NOMO-1 treated with dmso at 0.1 percent for 144 hours (cell line): ENCODE results near the gene ISX.

Source experiments
- DNase-seq: peaks from one replicate; lab custom pipeline; 2025; ENCODE audit not compliant: unreplicated experiment; lab: John Stamatoyannopoulos, UW

The ISX gene

GRCh38 chr22:35109616-35110015 lies 43.7 kb downstream of the ISX start:
- DNase-seq, result no peak

DNA sequence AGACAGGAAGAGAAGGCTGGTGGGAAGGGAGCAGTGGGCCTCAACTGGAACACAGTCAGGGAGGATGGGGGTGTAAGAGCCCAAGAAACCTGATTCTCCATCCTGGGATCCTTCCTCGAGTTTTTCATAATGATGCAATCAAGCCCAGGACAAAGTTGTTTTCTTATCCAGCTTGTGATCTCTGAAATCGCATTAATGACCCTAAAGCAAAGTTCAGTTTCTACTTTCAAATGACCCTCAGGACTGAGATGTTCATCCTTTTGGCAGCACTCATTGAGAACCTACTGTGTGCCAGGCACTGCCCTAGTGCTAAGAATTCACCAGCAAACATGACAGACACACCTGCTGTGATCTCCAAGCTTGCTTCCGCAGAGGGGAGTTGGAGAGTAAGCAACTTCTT lies 45.3 kb downstream of the ISX start:
- DNase-seq, result no peak

GRCh38 chr22:35113341-35113740 lies 47.4 kb downstream of the ISX start:
- no peak for DNase-seq

DNA sequence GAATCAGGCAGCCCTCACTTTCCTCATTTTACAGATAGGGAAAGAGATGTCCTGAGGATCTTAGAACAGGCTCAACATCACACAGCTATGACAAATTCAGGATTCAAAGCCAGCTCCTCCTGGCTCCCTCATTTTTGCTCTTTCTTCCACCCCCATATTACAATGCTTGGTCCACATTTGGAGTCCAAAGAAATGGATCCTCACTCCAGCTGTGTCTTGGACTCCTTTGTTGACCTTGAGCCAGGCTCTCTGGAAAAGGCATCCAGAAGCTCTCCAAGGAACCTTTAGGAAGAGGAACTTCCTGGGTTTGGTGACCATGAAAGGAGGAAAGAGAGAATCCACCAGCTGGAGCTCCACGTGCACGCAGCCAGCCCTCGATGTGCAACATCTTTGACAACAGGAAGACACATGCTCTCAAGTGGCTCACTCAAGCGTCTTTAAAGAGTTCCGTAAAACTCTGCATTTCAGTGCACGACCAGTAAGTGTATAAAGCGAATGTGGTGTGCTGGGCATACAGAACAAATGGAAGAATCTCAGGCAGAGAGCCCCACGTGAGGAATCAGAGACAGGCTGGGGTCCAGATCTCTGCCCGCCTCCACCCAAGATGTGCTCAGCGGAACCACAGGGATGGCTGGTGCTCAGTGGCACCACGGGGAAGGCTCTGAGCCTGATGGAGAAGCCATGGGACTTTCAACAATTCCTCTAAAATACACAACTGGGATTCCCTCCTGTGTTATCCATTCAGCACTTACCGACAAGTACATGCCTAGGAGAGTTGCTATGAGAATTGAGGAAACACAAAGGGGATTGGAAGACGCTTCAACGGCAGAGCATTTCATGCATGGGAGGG lies 48.4 kb downstream of the ISX start:
- no peak for DNase-seq

DNA sequence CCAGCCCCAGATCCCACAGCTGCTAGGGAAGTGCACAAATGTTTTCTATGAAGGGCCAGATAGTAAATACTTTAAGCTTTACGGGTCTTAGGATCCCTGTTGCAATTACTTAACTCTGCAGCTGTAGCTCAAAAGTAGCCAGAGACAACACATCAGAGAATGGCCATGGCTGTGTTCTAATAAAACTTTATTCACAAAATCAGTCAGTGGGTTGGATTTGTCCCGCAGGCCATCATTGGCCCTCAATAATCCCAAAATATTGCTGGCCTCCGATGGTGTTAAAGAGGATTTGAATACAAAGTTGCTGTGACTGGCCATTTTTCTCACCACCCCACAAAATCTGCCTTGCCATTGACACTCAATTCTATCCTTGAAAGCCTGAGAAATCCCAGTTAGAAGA lies 49.6 kb downstream of the ISX start:
- DNase-seq, result no peak

DNA sequence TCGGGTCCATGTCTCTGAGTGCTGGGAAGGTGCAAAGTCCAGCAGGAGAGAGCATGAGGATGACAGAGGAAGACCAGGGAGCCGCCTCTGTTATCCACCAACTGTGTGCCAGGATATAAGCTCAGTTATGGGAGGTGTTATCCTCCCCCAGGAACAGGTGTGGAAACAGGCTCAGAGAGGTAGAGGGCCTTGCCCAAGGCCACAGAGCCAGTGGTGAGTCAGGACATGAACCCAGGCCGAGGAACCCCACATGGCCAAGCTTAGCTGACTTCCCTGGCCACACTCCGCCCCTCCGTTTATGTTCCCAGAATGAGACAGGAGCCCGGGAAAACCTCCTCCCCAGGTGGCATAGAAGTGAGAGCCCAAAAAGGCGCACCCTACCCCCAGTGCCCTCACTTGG lies 50.3 kb downstream of the ISX start:
- no peak for DNase-seq

GRCh38 chr22:35116817-35117216 lies 50.9 kb downstream of the ISX start:
- DNase-seq, result no peak

GRCh38 chr22:35119494-35119893 lies 53.5 kb downstream of the ISX start:
- DNase-seq, result no peak

DNA sequence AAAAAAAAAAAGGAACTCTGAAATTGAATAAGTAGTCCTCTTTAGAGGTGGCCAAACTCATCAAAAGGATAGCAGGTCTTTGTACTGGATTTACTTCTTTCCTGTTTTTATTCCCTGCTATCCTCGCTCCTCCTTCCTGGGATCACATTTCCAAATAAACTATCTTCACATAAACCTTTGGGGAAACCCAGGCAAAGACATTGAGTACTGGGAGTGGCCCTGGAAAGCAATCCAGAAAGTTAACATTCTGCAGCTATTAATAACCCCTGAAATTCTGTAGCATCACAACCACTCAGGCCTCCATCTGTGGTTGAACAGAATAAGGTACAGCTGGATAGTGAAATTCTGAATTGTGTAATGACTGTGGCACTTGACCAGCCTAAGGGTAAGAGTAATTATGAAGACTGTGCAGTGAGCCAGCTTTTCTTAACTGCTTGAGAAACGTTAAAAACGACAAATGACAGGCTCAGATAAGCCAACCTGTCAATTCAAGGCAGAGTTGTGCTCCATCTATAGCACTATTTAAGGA lies 58.8 kb downstream of the ISX start:
- no peak for DNase-seq

DNA sequence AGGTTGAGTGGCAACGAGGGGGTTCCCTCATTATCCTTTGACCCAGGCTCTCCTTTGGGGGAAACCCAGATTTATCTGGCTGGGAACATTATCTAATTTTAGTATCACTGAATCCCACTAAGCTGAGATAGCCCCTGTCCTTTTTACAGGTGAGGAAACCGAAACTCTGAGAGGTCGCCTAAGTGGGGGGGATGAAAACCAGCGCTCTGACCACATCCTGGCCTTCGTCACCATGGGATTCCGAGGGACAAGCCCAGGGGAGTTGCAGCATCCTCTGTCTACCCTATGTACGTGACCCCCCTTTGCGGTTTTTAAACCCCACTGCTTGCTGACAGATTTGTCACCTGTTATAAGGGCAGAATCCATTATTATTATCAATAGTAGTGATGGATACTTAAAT lies 61.0 kb downstream of the ISX start:
- no peak for DNase-seq

- DNase-seq, result no peak
These were observed 62.7 kb downstream of the ISX start for GRCh38 chr22:35128637-35129036.

GRCh38 chr22:35131525-35132000 lies 65.6 kb downstream of the ISX start:
- no peak for DNase-seq

- no peak for DNase-seq
These were observed 66.6 kb downstream of the ISX start for GRCh38 chr22:35132568-35132967.

GRCh38 chr22:35133702-35134380 lies 67.9 kb downstream of the ISX start:
- DNase-seq, result no peak

- DNase-seq, result no peak
These were observed 68.7 kb downstream of the ISX start for GRCh38 chr22:35134637-35135036.

DNA sequence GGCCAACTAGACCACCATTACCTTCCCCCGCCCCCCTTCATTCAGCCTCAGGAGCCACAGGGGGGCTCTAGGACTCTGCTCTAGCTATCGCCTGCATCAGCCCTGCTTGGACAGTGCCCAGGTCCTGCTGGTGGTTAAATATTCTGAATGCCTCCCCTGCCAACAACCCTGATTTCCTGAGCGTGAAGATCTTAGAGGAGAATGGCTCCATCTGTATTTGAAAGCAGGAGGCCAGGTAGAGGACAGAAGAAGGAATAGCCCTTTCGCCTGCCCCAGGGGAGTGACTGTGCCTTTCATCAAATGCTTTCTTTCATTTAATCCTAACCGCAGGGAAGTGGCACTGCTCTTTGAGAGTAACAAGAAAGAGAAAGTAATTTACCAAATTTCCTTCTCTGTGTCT lies 69.2 kb downstream of the ISX start:
- no peak for DNase-seq
